Measurements from ENCODE around the gene CIAO2B.

Gene CIAO2B

DNA sequence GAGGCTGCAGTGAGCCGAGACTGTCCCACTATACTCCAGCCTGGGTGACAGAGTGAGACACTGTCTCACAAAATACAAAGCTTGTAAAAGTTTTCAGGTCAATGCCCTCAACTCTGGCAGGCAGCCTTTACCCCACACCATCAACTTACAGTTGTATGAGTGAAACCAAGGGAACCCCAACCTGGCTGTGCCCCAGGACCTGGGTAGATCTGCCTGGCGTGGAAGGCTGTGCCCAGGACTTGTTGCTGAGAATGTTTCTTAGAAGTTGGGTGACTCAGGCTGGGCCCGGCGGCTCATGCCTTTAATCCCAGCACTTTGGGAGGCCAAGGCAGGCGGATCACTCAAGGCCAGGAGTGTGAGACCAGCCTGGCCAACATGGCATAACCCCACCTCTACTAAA, 34.6 kb upstream of the CIAO2B start:
- no peaks in the 10 kb centered on the region for H3K27me3 ChIP-seq (ENCODE audit: control insufficient read depth in 3 of 3, insufficient read depth in 3 of 3, low read depth in 1 of 3, low read length in 3 of 3)
- H2BK12ac ChIP-seq (ENCODE audit: low read length): no peak overlapping the region
- no peak overlapping the region for H3K4ac ChIP-seq (ENCODE audit: low read length)
- H4K8ac ChIP-seq (ENCODE audit: low read depth, low read length): no peak overlapping the region
- H2AFZ ChIP-seq (ENCODE audit: low read length): no peak overlapping the region
- no peak overlapping the region for H3K9ac ChIP-seq (ENCODE audit: low read depth, low read length, poor library complexity)
- H4K91ac ChIP-seq (ENCODE audit: low read depth, low read length, poor library complexity): no peak overlapping the region
- peaks cover 2% of the 10 kb centered on the region for H3K79me1 ChIP-seq (ENCODE audit: low read depth, low read length)
- no peak overlapping the region for H2BK120ac ChIP-seq (ENCODE audit: low read depth, low read length)
- H3K23ac ChIP-seq (ENCODE audit: low read depth, low read length, poor library complexity): no peak overlapping the region
- H3K9me3 ChIP-seq (replicated peaks in 1 of 2; ENCODE audit: control insufficient read depth in 2 of 2, insufficient read depth in 1 of 2, low read depth in 1 of 2, low read length in 2 of 2): no peaks in the 10 kb centered on the region
- no peak overlapping the region for H3K14ac ChIP-seq (ENCODE audit: low read length)
- no peak overlapping the region for H3K18ac ChIP-seq (ENCODE audit: low read length)
- H3K4me1 ChIP-seq (ENCODE audit: control insufficient read depth in 2 of 2, insufficient read depth in 1 of 2, low read depth in 1 of 2, low read length in 2 of 2): no peaks in the 10 kb centered on the region
- no peak overlapping the region for H3K4me2 ChIP-seq (ENCODE audit: insufficient read depth, low read length, poor library complexity, severe bottlenecking)
- no peak overlapping the region for H3K4me3 ChIP-seq (ENCODE audit: low read length in 2 of 2)
- H3K27ac ChIP-seq (replicated peaks; ENCODE audit: low read length): no peak overlapping the region
- H2BK5ac ChIP-seq (ENCODE audit: low read length): no peak overlapping the region
- no peak overlapping the region for H2BK15ac ChIP-seq (ENCODE audit: low read length)
- WGBS, 2 donors (ENCODE audit: extremely low coverage in 2 of 2, insufficient read length in 2 of 2, insufficient replicate concordance in 1 of 2): no CpG with 5 or more reads among the region's 5 CpGs
- H2AK5ac ChIP-seq (ENCODE audit: low read depth, low read length): no peak overlapping the region
- DNase-seq (ENCODE audit: low spot score): no peak
- H3K36me3 ChIP-seq (replicated peaks in 1 of 2; ENCODE audit: control insufficient read depth in 2 of 2, insufficient read depth in 2 of 2, low read length in 2 of 2): no peaks in the 10 kb centered on the region

DNA sequence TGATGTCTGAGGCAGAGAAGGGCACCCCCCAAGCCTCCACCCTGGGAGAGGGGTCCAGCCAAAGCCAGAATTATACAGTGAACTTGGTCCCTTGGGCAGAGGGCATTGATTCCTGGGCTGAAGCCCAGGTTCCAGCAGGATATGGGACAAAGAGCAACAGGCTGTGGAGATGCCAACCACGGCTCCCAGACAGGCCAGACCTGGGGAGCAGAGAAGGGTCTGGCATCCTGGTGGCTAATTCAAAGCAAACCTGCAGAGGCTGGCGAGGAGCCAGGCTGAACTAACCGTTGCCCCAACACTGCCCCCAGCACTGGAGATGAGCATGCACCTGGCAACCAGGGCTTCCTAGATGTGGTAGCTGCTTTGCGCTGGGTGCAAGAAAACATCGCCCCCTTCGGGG, 29.8 kb upstream of the CIAO2B start:
- Histone ChIP-seq H3K27me3 (ENCODE audit: control insufficient read depth in 3 of 3, insufficient read depth in 3 of 3, low read depth in 1 of 3, low read length in 3 of 3) (peaks cover 0 to 6% (median 0%) of the 10 kb centered on the region in 3 experiments), H2BK5ac (ENCODE audit: low read length) (no peak overlapping the region), H2AFZ (ENCODE audit: low read length) (no peak overlapping the region), H3K9ac (ENCODE audit: low read depth, low read length, poor library complexity) (no peak overlapping the region), H3K4me2 (ENCODE audit: insufficient read depth, low read length, poor library complexity, severe bottlenecking) (no peak overlapping the region), H3K18ac (ENCODE audit: low read length) (no peak overlapping the region), H3K79me1 (ENCODE audit: low read depth, low read length) (peaks cover 2% of the 10 kb centered on the region), H2AK5ac (ENCODE audit: low read depth, low read length) (peak overlapping the region; percentile 80), H3K14ac (ENCODE audit: low read length) (no peak overlapping the region), H3K27ac (replicated peaks; ENCODE audit: low read length) (no peak overlapping the region), H3K23ac (ENCODE audit: low read depth, low read length, poor library complexity) (no peak overlapping the region), H2BK15ac (ENCODE audit: low read length) (no peak overlapping the region), H2BK12ac (ENCODE audit: low read length) (no peak overlapping the region), H3K4me1 (ENCODE audit: control insufficient read depth in 2 of 2, insufficient read depth in 1 of 2, low read depth in 1 of 2, low read length in 2 of 2) (peaks cover 3% of the 10 kb centered on the region in 2 donors), H3K9me3 (replicated peaks in 1 of 2; ENCODE audit: control insufficient read depth in 2 of 2, insufficient read depth in 1 of 2, low read depth in 1 of 2, low read length in 2 of 2) (no peaks in the 10 kb centered on the region), H4K8ac (ENCODE audit: low read depth, low read length) (no peak overlapping the region), H3K36me3 (replicated peaks in 1 of 2; ENCODE audit: control insufficient read depth in 2 of 2, insufficient read depth in 2 of 2, low read length in 2 of 2) (no peaks in the 10 kb centered on the region), H2BK120ac (ENCODE audit: low read depth, low read length) (no peak overlapping the region), H3K4me3 (ENCODE audit: low read length in 2 of 2) (no peak overlapping the region), H3K4ac (ENCODE audit: low read length) (no peak overlapping the region), H4K91ac (ENCODE audit: low read depth, low read length, poor library complexity) (no peak overlapping the region)
- no CpG with 5 or more reads among the region's 6 CpGs for WGBS, 2 donors (ENCODE audit: extremely low coverage in 2 of 2, insufficient read length in 2 of 2, insufficient replicate concordance in 1 of 2)
- no peak for DNase-seq (ENCODE audit: low spot score)

DNA sequence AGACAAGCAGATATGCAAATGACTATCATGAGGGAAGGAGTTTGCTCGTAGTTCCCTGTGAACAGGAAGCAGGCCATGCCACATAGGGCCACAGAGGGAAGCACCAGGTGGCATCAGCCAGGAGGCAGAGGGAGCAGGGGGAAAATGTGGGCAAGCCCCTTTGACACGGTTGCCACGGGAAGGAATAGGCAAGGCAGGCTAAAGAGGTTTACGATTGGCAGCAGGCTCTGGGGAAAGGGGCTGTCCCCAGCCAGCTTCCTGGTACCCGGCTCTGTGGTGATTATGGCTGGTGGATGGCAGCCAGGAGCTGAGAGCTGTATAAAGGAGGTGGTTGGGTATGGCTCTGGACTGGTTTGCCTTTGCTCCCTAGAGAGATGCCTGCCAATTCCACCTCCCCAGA, 27.7 kb upstream of the CIAO2B start:
- Histone ChIP-seq H2BK5ac (ENCODE audit: low read length) (no peak overlapping the region), H3K9me3 (replicated peaks in 1 of 2; ENCODE audit: control insufficient read depth in 2 of 2, insufficient read depth in 1 of 2, low read depth in 1 of 2, low read length in 2 of 2) (no peaks in the 10 kb centered on the region), H3K18ac (ENCODE audit: low read length) (no peak overlapping the region), H3K4me3 (ENCODE audit: low read length in 2 of 2) (no peak overlapping the region), H3K4me1 (ENCODE audit: control insufficient read depth in 2 of 2, insufficient read depth in 1 of 2, low read depth in 1 of 2, low read length in 2 of 2) (peaks cover 3% of the 10 kb centered on the region in 2 donors), H3K14ac (ENCODE audit: low read length) (no peak overlapping the region), H3K36me3 (replicated peaks in 1 of 2; ENCODE audit: control insufficient read depth in 2 of 2, insufficient read depth in 2 of 2, low read length in 2 of 2) (no peaks in the 10 kb centered on the region), H3K9ac (ENCODE audit: low read depth, low read length, poor library complexity) (no peak overlapping the region), H3K27ac (replicated peaks; ENCODE audit: low read length) (no peak overlapping the region), H2BK15ac (ENCODE audit: low read length) (no peak overlapping the region), H3K4ac (ENCODE audit: low read length) (no peak overlapping the region), H3K79me1 (ENCODE audit: low read depth, low read length) (peaks cover 2% of the 10 kb centered on the region), H2BK120ac (ENCODE audit: low read depth, low read length) (no peak overlapping the region), H2AFZ (ENCODE audit: low read length) (no peak overlapping the region), H2AK5ac (ENCODE audit: low read depth, low read length) (no peak overlapping the region), H3K23ac (ENCODE audit: low read depth, low read length, poor library complexity) (no peak overlapping the region), H3K27me3 (ENCODE audit: control insufficient read depth in 3 of 3, insufficient read depth in 3 of 3, low read depth in 1 of 3, low read length in 3 of 3) (peaks cover 0 to 17% (median 0%) of the 10 kb centered on the region in 3 experiments), H3K4me2 (ENCODE audit: insufficient read depth, low read length, poor library complexity, severe bottlenecking) (no peak overlapping the region), H4K91ac (ENCODE audit: low read depth, low read length, poor library complexity) (no peak overlapping the region), H2BK12ac (ENCODE audit: low read length) (no peak overlapping the region), H4K8ac (ENCODE audit: low read depth, low read length) (no peak overlapping the region)
- DNase-seq (ENCODE audit: low spot score): no peak
- no CpG with 5 or more reads among the region's 5 CpGs for WGBS, 2 donors (ENCODE audit: extremely low coverage in 2 of 2, insufficient read length in 2 of 2, insufficient replicate concordance in 1 of 2)

DNA sequence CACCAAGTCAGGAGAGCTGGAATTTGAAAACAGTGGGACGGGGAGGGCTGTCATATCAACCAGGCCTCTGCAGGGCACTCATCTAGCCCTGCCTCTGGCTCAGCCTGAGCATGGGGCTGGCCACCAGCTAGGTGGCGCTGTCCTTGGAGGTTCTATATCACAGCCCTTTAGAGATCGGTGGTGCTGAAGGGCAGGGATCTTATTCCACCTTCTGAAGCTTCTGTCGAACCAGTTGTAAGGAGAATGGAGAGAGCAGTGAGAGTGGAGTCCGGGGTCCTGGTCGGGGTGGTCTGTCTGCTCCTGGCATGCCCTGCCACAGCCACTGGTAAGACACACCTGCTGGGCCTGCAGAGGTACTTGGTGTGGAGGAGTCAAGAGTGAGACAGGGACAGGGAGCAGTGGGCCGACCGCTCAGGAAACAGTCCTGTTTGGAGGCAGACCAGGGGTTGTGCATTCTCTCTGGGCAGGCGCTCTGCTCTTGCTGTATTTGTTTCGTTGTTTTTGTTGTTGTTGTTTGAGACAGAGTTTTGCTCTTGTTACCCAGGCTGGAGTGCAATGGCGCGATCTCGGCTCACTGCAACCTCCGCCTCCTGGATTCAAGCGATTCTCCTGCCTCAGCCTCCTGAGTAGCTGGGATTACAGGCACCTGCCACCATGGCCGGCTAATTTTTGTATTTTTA, 27.0 kb upstream of the CIAO2B start, which contains the start of gene CES3:
Gene CES3 (plus strand): TSS at position 202 of the 680 bp plus-strand sequence. CDS start 42 bp downstream, at position 244.
- Histone ChIP-seq H3K36me3 (replicated peaks in 1 of 2; ENCODE audit: control insufficient read depth in 2 of 2, insufficient read depth in 2 of 2, low read length in 2 of 2) (no peaks in the 10 kb centered on the region), H3K4ac (ENCODE audit: low read length) (no peak within 1 kb of the TSS), H4K91ac (ENCODE audit: low read depth, low read length, poor library complexity) (peak within 1 kb of the TSS; percentile 75), H3K9me3 (replicated peaks in 1 of 2; ENCODE audit: control insufficient read depth in 2 of 2, insufficient read depth in 1 of 2, low read depth in 1 of 2, low read length in 2 of 2) (no peaks in the 10 kb centered on the region), H2BK15ac (ENCODE audit: low read length) (no peak within 1 kb of the TSS), H3K23ac (ENCODE audit: low read depth, low read length, poor library complexity) (peak within 1 kb of the TSS; percentile 44), H3K4me3 (ENCODE audit: low read length in 2 of 2) (peak within 1 kb of the TSS; percentile 64 to 70), H2AK5ac (ENCODE audit: low read depth, low read length) (no peak within 1 kb of the TSS), H2BK5ac (ENCODE audit: low read length) (no peak within 1 kb of the TSS), H3K4me1 (ENCODE audit: control insufficient read depth in 2 of 2, insufficient read depth in 1 of 2, low read depth in 1 of 2, low read length in 2 of 2) (peaks cover 3% of the 10 kb centered on the region in 2 donors), H3K79me1 (ENCODE audit: low read depth, low read length) (peaks cover 2% of the 10 kb centered on the region), H3K18ac (ENCODE audit: low read length) (peak within 1 kb of the TSS; percentile 88), H3K9ac (ENCODE audit: low read depth, low read length, poor library complexity) (peak within 1 kb of the TSS; percentile 64), H3K27ac (replicated peaks; ENCODE audit: low read length) (no peak within 1 kb of the TSS), H3K27me3 (ENCODE audit: control insufficient read depth in 3 of 3, insufficient read depth in 3 of 3, low read depth in 1 of 3, low read length in 3 of 3) (peaks cover 0 to 21% (median 0%) of the 10 kb centered on the region in 3 experiments), H2AFZ (ENCODE audit: low read length) (peak within 1 kb of the TSS; percentile 97), H3K14ac (ENCODE audit: low read length) (no peak within 1 kb of the TSS), H4K8ac (ENCODE audit: low read depth, low read length) (peak within 1 kb of the TSS; percentile 72), H3K4me2 (ENCODE audit: insufficient read depth, low read length, poor library complexity, severe bottlenecking) (peak within 1 kb of the TSS; percentile 32), H2BK120ac (ENCODE audit: low read depth, low read length) (no peak within 1 kb of the TSS), H2BK12ac (ENCODE audit: low read length) (no peak within 1 kb of the TSS)
- DNase-seq (ENCODE audit: low spot score): peak; percentile 61
- no CpG with 5 or more reads among the region's 16 CpGs for WGBS, 2 donors (ENCODE audit: extremely low coverage in 2 of 2, insufficient read length in 2 of 2, insufficient replicate concordance in 1 of 2)

All from neuronal stem cell (in vitro differentiated cells).